Heart left ventricle (tissue), 13 donors: ENCODE measurements around the gene AKT1.

ENCODE experiments used
- CTCF ChIP-seq, 12 donors: fragments of 200-600 bp; sonication (generic) in 4 of 12; IDR thresholded peaks; one replicate each; pipeline versions ENCODE4 v1.5.0 to v1.8.0; 2018 to 2022; ENCODE audit warnings: antibody characterized with exemption in 12 of 12, mild to moderate bottlenecking in 5 of 12
- POLR2A ChIP-seq, 2 donors: fragments of 450-650 bp; IDR thresholded peaks; one replicate each; pipeline ENCODE4 v1.6.1; 2017; ENCODE audit warnings: antibody characterized with exemption in 2 of 2, mild to moderate bottlenecking in 2 of 2, moderate library complexity in 2 of 2
- donor health status: ischemic (EF 13 %, LVEDD 7.1; RV severe dilation, severe dysfunction).
- donor health status: DM: no; HTN: yes; CAD: no.
- donor health status: DM: no; HTN: no; CAD: no.
- donor health status: ischemic (EF 25% LVEDD 6.9; RV normal size, moderate dysfunction).
- donor health status: ischemic (EF 25% LVEDD 5.7; RV mildly dilated, moderate dysfunction).
- donor health status: ischemic (EF 35%, LVEDD 5.7; RV mildly dilated, moderate dysfunction).
- donor health status: nonischemic (EF 11% LVEDD 7.7; RV severe dilation, severe dysfunction).
- donor health status: DM: yes; HTN: yes; CAD: no.
- donor health status: PGD.
- donor health status: ischemic (EF 29% LVEDD 5.4; RV normal size, mild dysfunction).
- donor health status: nonischemic (EF 23%, LVEDD 6.1; RV moderate dilation, normal function).

DNA sequence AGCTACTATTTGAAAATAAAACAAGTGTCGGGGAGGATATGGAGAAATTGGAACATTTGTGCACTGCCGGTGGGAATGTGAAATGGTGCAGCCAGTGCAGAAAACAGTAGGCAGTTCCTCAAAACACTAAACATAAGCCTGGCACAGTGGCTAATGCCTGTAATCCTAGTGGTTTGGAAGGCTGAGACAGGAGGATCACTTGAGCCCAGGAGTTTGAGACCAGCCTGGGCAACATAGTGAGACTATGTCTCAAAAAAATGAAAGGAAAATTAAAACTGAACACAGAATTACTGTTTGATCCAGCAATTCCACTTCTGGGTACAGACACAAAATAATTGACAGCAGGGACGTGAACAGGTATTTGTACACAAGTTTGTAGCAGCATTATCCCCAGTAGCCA lies 30.0 kb downstream of the AKT1 start:
- TF ChIP-seq CTCF (IDR thresholded peaks at IDR 0.05) (no peak), POLR2A (IDR thresholded peaks at IDR 0.05) (no peak)
